HG02943 (cell line): Measurements from ENCODE around the gene VWA1.
"Not testable (repeated sequence)": the region's sequence is repeated elsewhere in the genome, so short reads cannot be mapped to it uniquely, and the experiment has no call there.

Experiments used
- ATAC-seq: cut with Tn5 transposase; IDR thresholded peaks from one replicate; pipeline ENCODE4 v1.9.1; 2021; ENCODE audit warnings: mild to moderate bottlenecking, low read depth, moderate library complexity; ENCODE audit not compliant: unreplicated experiment

The VWA1 gene

GRCh38 chr1:1476011-1476410, 40.5 kb downstream of the VWA1 start:
- ATAC-seq = not testable (repeated sequence)

GRCh38 chr1:1477206-1477605, 41.7 kb downstream of the VWA1 start:
- no peak for ATAC-seq

- ATAC-seq = no peak
These were observed 44.3 kb downstream of the VWA1 start for GRCh38 chr1:1479547-1480487.

- not testable (repeated sequence) for ATAC-seq
These were observed 45.0 kb downstream of the VWA1 start for GRCh38 chr1:1480488-1480867.

- not testable (repeated sequence) for ATAC-seq
These were observed 46.3 kb downstream of the VWA1 start for GRCh38 chr1:1481811-1482210.

- no peak for ATAC-seq
These were observed 47.4 kb downstream of the VWA1 start for GRCh38 chr1:1482856-1483255.

- ATAC-seq = no peak
These were observed 48.2 kb downstream of the VWA1 start for GRCh38 chr1:1483714-1484113.

- not testable (repeated sequence) for ATAC-seq
These were observed 49.7 kb downstream of the VWA1 start for GRCh38 chr1:1484976-1485750.

GRCh38 chr1:1485755-1486317, 50.3 kb downstream of the VWA1 start:
- not testable (repeated sequence) for ATAC-seq

GRCh38 chr1:1487701-1488100, 52.2 kb downstream of the VWA1 start:
- ATAC-seq = no peak

GRCh38 chr1:1489231-1489630, 53.7 kb downstream of the VWA1 start:
- no peak for ATAC-seq

GRCh38 chr1:1489861-1490260, 54.4 kb downstream of the VWA1 start:
- ATAC-seq = no peak

GRCh38 chr1:1490633-1491230, 55.2 kb downstream of the VWA1 start:
- ATAC-seq = no peak

- ATAC-seq = no peak
These were observed 56.1 kb downstream of the VWA1 start for GRCh38 chr1:1491601-1492000.
